Stomach (tissue), 4 donors: ENCODE results near the gene CCL3.
"Not testable (repeated sequence)": the region's sequence is repeated elsewhere in the genome, so short reads cannot be mapped to it uniquely, and the experiment has no call there.

Source experiments
- POLR2AphosphoS5 ChIP-seq, 3 donors: sonication (generic); formaldehyde crosslinking; IDR thresholded peaks; one replicate each; pipeline ENCODE4 v1.6.1; 2016; ENCODE audit warnings: antibody characterized with exemption in 3 of 3
- TF ChIP-seq, protein P1 (sequence below), 7 experiments: fragments of 450-650 bp in 4 of 7; fragments of 200-600 bp in 3 of 7; sonication (generic) in 3 of 7; IDR thresholded peaks; one replicate each; pipeline ENCODE4 v1.5.1; 2016 to 2019; ENCODE audit warnings: antibody characterized with exemption in 7 of 7, control low read depth in 2 of 7, mild to moderate bottlenecking in 1 of 7

DNA sequence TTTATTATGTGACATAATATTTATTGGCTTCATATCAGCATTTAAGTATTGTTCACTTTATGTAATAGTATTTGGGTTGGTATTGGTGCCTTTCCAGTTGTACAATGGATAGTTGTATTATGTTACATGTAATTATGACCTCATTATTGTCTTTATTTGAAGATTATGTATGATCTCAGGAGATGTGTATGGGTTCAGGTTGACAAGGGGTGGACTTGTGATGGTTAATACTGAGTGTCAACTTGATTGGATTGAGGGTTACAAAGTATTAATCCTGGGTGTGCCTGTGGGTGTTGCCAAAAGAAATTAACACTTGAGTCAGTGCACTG, 25.7 kb upstream of the CCL3 start:
- TF ChIP-seq POLR2AphosphoS5 (IDR thresholded peaks at IDR 0.05) = not testable (repeated sequence)
- TF ChIP-seq, protein P1, sequence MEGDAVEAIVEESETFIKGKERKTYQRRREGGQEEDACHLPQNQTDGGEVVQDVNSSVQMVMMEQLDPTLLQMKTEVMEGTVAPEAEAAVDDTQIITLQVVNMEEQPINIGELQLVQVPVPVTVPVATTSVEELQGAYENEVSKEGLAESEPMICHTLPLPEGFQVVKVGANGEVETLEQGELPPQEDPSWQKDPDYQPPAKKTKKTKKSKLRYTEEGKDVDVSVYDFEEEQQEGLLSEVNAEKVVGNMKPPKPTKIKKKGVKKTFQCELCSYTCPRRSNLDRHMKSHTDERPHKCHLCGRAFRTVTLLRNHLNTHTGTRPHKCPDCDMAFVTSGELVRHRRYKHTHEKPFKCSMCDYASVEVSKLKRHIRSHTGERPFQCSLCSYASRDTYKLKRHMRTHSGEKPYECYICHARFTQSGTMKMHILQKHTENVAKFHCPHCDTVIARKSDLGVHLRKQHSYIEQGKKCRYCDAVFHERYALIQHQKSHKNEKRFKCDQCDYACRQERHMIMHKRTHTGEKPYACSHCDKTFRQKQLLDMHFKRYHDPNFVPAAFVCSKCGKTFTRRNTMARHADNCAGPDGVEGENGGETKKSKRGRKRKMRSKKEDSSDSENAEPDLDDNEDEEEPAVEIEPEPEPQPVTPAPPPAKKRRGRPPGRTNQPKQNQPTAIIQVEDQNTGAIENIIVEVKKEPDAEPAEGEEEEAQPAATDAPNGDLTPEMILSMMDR (IDR thresholded peaks at IDR 0.05) = not testable (repeated sequence)
